Measurements from ENCODE around the gene RAB3IP.

The RAB3IP gene

DNA sequence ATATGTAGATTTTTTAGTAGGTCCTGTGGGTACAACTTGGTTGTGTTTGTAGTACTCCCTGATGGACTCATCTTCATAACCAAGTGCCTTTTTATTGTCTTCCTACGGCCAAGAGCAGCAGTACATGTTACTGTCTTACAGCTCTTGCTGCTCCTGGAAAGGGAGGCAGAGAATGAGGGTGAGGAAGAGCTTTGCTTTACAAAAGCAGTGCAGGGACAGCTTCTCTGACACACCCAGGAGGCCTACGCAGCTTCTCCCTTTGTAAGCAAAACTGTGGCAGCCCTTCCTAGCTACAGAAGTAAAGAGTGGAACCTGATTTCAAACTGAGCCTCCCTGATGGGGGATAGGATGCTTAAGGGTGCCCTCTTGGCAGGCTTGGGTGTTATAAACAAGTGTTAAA lies 104.9 kb downstream of the RAB3IP start:
- Histone ChIP-seq H2AFZ (ENCODE audit: low read length) (no peak overlapping the region), H3K4me1 (ENCODE audit: insufficient read depth, low read length, poor library complexity, severe bottlenecking) (no peaks in the 10 kb centered on the region), H3F3A (ENCODE audit: low read depth) (no peaks in the 10 kb centered on the region), H3K9ac (ENCODE audit: low read depth, low read length, poor library complexity, severe bottlenecking) (no peak overlapping the region), H3K27me3 (ENCODE audit: insufficient read depth, low read length, poor library complexity, severe bottlenecking) (no peaks in the 10 kb centered on the region), H3K4me2 (ENCODE audit: low read depth, low read length, poor library complexity, severe bottlenecking) (no peak overlapping the region), H3K9me2 (replicated peaks; ENCODE audit: low read depth, low read length) (no peaks in the 10 kb centered on the region), H4K20me1 (ENCODE audit: insufficient read depth, low read length, poor library complexity, severe bottlenecking) (no peaks in the 10 kb centered on the region), H3K9me3 (ENCODE audit: insufficient read depth, low read depth, low read length) (no peaks in the 10 kb centered on the region), H3K79me2 (ENCODE audit: insufficient read depth, low read length) (no peaks in the 10 kb centered on the region), H3K36me3 (ENCODE audit: insufficient read depth, low read length) (no peaks in the 10 kb centered on the region), H3K4me3 (ENCODE audit: low read length, poor library complexity, severe bottlenecking) (no peak overlapping the region)
- no peak for TF ChIP-seq EZH2phosphoT487 (IDR thresholded peaks at IDR 0.05; ENCODE audit: borderline replicate concordance)
- TF ChIP-seq, protein P1, sequence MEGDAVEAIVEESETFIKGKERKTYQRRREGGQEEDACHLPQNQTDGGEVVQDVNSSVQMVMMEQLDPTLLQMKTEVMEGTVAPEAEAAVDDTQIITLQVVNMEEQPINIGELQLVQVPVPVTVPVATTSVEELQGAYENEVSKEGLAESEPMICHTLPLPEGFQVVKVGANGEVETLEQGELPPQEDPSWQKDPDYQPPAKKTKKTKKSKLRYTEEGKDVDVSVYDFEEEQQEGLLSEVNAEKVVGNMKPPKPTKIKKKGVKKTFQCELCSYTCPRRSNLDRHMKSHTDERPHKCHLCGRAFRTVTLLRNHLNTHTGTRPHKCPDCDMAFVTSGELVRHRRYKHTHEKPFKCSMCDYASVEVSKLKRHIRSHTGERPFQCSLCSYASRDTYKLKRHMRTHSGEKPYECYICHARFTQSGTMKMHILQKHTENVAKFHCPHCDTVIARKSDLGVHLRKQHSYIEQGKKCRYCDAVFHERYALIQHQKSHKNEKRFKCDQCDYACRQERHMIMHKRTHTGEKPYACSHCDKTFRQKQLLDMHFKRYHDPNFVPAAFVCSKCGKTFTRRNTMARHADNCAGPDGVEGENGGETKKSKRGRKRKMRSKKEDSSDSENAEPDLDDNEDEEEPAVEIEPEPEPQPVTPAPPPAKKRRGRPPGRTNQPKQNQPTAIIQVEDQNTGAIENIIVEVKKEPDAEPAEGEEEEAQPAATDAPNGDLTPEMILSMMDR (conservative IDR thresholded peaks at IDR 0.05; ENCODE audit: low read length), result no peak

DNA sequence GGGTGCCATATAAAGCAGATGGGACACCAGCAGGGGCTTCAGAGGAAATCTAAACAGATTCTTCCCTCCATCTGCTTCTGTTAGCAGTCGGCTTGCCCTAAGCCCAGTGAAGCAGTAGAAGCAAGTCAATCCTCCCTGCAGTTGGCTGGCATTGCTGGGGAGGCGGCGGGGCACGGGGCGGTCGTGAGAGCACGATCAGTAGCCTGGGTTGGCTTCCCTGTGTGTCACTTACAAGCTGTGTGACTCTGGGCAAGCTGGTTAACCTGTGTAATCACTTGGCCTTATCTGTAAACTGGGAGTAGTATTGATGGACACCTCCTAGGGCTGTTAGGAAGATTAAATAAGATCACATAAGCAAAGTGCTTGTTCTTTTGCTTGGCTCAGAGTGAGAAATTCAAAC lies 105.8 kb downstream of the RAB3IP start:
- no peak overlapping the region for H3K4me2 ChIP-seq (ENCODE audit: low read depth, low read length, poor library complexity, severe bottlenecking)
- no peaks in the 10 kb centered on the region for H3K9me3 ChIP-seq (ENCODE audit: insufficient read depth, low read depth, low read length)
- no peaks in the 10 kb centered on the region for H3K4me1 ChIP-seq (ENCODE audit: insufficient read depth, low read length, poor library complexity, severe bottlenecking)
- no peaks in the 10 kb centered on the region for H3K27me3 ChIP-seq (ENCODE audit: insufficient read depth, low read length, poor library complexity, severe bottlenecking)
- TF ChIP-seq, protein P1 (conservative IDR thresholded peaks at IDR 0.05; ENCODE audit: low read length), result no peak
- no peak for TF ChIP-seq EZH2phosphoT487 (IDR thresholded peaks at IDR 0.05; ENCODE audit: borderline replicate concordance)
- no peaks in the 10 kb centered on the region for H3F3A ChIP-seq (ENCODE audit: low read depth)
- H3K79me2 ChIP-seq (ENCODE audit: insufficient read depth, low read length), result no peaks in the 10 kb centered on the region
- H3K9me2 ChIP-seq (replicated peaks; ENCODE audit: low read depth, low read length), result no peaks in the 10 kb centered on the region
- no peak overlapping the region for H3K9ac ChIP-seq (ENCODE audit: low read depth, low read length, poor library complexity, severe bottlenecking)
- H3K36me3 ChIP-seq (ENCODE audit: insufficient read depth, low read length), result no peaks in the 10 kb centered on the region
- no peaks in the 10 kb centered on the region for H4K20me1 ChIP-seq (ENCODE audit: insufficient read depth, low read length, poor library complexity, severe bottlenecking)
- H3K4me3 ChIP-seq (ENCODE audit: low read length, poor library complexity, severe bottlenecking), result no peak overlapping the region
- no peak overlapping the region for H2AFZ ChIP-seq (ENCODE audit: low read length)

- no peak overlapping the region for H2AFZ ChIP-seq (ENCODE audit: low read length)
- no peaks in the 10 kb centered on the region for H3K4me1 ChIP-seq (ENCODE audit: insufficient read depth, low read length, poor library complexity, severe bottlenecking)
- H4K20me1 ChIP-seq (ENCODE audit: insufficient read depth, low read length, poor library complexity, severe bottlenecking), result no peaks in the 10 kb centered on the region
- no peak overlapping the region for H3K4me2 ChIP-seq (ENCODE audit: low read depth, low read length, poor library complexity, severe bottlenecking)
- no peaks in the 10 kb centered on the region for H3K27me3 ChIP-seq (ENCODE audit: insufficient read depth, low read length, poor library complexity, severe bottlenecking)
- H3F3A ChIP-seq (ENCODE audit: low read depth), result no peaks in the 10 kb centered on the region
- no peak overlapping the region for H3K4me3 ChIP-seq (ENCODE audit: low read length, poor library complexity, severe bottlenecking)
- no peak overlapping the region for H3K9ac ChIP-seq (ENCODE audit: low read depth, low read length, poor library complexity, severe bottlenecking)
- H3K79me2 ChIP-seq (ENCODE audit: insufficient read depth, low read length), result no peaks in the 10 kb centered on the region
- no peaks in the 10 kb centered on the region for H3K36me3 ChIP-seq (ENCODE audit: insufficient read depth, low read length)
- no peaks in the 10 kb centered on the region for H3K9me2 ChIP-seq (replicated peaks; ENCODE audit: low read depth, low read length)
- no peak for TF ChIP-seq EZH2phosphoT487 (IDR thresholded peaks at IDR 0.05; ENCODE audit: borderline replicate concordance)
- TF ChIP-seq, protein P1 (conservative IDR thresholded peaks at IDR 0.05; ENCODE audit: low read length), result no peak
- no peaks in the 10 kb centered on the region for H3K9me3 ChIP-seq (ENCODE audit: insufficient read depth, low read depth, low read length)
Measured at GRCh38 chr12:69844836-69845235, 106.2 kb downstream of the RAB3IP start.
